Measurements from ENCODE around the gene MROH2B.
"Not testable (repeated sequence)": the region's sequence is repeated elsewhere in the genome, so short reads cannot be mapped to it uniquely, and the experiment has no call there.

Gene MROH2B
- total RNA-seq = 0 reads per million in 2 donors

DNA sequence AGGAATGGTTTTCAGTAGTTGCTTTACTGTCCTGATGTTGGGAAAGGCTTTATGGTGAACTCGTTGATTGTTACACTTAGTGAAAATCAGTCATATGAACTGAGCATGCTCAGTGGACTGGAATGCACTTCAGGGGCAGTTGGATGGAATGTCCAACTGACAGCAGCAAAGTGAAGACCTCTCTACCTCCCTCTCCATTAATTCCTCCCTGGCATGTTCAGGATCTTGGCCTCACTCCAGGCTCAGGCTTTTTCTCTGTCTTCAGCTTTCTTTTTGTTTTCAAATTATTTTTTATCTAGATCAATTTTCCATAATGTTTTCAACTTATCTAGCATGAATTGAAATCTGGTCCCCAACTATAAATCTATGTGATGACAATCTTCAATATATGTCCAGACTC lies at the start of gene MROH2B:
Gene MROH2B (minus strand): TSS at position 101 of the 400 bp plus-strand sequence. CDS start 490 bp downstream, outside the sequence.
- DNase-seq = no peak

GRCh38 chr5:41120600-41120999 lies 49.5 kb upstream of the MROH2B start:
- DNase-seq = no peak

- no peak for DNase-seq
These were observed 47.0 kb upstream of the MROH2B start for GRCh38 chr5:41118177-41118576.

- DNase-seq = no peak
These were observed 44.1 kb upstream of the MROH2B start for GRCh38 chr5:41115281-41115680.

DNA sequence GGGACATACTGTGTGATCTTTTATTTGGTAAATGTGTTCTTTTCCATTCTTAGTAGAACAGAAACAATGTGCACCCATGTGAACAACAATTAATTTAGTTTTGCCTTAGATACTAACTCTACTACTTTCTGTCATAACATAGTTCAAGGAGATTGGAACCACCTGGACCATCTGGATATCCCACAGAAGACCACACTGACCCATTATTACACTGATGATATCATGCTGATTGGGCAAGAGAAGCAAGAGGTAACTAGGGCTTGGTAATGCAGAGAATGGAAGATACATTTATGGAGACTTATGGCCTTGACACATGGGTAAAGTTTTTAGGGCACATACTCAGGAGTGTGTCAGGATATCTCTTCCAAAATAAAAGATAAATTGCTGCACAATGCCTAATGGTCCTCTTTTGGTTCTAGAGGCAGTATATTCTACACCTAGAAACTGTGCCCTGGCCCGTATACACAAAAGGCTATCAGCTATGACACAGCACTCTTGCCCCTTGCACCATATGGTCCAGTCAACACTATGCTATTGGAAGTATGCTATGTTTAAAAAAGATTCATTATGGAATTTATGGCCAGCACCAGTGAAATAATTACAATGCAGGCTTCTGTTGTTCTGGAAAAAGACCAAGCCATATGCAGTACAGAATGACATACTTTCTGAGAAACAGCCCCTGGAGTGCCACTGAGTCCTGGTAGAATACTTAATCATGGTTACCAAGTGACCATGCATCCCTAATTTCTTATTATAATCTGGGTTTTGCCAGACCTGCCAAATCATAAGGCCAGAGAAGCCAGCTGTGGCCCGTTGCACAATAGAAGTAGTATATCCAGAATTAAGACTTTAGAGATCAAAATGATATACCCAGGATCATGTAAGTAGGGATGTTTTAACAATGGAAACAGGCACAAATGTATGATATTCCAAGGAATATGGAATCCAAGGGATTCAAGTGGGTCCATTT lies 41.6 kb upstream of the MROH2B start:
- DNase-seq = no peak

- DNase-seq = no peak
These were observed 38.0 kb upstream of the MROH2B start for GRCh38 chr5:41109186-41109585.

GRCh38 chr5:41102341-41102740 lies 31.2 kb upstream of the MROH2B start:
- no peak for DNase-seq

GRCh38 chr5:41097642-41098041 lies 26.5 kb upstream of the MROH2B start:
- no peak for DNase-seq

DNA sequence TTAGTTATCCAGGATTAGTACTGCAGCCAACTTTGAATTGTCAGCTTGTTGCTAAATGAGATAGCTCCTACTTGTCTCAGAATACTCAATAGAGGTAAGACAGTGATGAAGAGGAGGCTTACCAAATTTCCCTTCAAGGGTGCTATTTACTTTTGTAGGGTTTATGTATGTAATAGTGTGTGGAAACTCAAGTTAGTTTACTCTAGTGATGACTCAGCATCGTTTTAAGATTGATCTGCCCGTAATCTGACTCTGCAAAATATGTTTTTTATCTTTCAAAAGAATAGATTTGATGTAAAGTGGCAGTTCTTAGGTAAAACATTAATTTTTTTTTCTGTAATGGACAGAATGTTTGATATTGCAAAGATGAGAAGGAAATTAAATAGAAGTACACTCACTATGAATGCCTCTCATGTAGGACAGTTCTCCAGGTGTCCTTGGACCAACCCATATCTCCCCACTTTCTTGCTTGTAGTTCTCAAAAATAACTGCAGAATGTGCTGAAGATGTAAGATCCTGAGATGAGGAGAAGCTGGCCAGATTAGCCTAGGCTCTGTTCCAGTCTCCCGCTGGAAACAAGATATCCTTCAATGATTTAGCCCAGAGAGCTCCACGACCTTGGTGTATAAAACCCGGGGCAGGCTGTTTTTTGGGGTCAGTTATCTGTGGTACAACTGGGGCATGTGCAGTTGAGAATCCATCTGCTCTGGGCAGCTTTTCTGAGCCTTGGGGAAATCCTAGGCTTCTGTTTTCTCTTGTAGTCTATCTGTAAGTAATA lies 24.4 kb upstream of the MROH2B start:
- no peak for DNase-seq

DNA sequence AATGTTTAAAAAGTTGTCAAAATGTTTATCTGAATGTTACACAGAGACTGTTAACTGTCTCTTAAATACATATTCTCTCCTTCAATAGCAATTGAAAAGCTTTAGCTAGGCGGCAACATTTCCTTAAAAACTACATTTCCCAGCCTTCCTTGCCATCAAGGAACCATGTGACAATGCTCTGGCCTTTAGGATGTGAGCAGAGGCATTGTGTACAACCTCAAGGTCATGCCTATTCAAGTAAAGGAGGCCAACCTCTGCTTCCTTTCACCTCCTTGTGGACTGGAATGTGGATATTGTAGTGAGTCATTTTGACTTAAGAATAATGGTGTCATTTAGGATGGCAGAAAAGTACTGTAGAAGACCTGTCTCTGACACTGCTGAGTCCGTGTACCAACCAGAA lies 23.7 kb upstream of the MROH2B start:
- no peak for DNase-seq

GRCh38 chr5:41093803-41094202 lies 22.7 kb upstream of the MROH2B start:
- DNase-seq = no peak

GRCh38 chr5:41087461-41087860 lies 16.3 kb upstream of the MROH2B start:
- no peak for DNase-seq

DNA sequence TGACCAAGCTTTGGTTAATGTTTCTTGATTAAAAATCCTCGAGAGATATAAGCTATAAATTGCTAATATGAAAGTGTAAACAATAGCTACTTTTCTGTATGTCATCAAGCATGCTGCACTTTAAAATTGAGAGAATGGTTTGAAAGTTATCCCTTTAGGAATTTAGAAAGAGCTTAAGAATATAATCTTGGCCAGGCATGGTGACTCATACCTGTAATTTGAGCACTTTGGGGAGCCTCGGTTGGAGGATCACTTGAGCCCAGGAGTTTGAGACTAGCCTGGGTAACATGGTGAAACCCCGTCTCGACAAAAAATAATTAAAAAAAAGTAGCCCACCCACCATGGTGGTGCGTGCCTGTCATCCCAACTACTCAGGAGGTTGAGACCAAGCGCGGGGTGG lies 12.2 kb upstream of the MROH2B start:
- no peak for DNase-seq

GRCh38 chr5:41071975-41072374 lies 833 bp upstream of the MROH2B start:
- DNase-seq = no peak

- no peak for DNase-seq
These were observed 3.2 kb downstream of the MROH2B start for GRCh38 chr5:41067714-41068568.

DNA sequence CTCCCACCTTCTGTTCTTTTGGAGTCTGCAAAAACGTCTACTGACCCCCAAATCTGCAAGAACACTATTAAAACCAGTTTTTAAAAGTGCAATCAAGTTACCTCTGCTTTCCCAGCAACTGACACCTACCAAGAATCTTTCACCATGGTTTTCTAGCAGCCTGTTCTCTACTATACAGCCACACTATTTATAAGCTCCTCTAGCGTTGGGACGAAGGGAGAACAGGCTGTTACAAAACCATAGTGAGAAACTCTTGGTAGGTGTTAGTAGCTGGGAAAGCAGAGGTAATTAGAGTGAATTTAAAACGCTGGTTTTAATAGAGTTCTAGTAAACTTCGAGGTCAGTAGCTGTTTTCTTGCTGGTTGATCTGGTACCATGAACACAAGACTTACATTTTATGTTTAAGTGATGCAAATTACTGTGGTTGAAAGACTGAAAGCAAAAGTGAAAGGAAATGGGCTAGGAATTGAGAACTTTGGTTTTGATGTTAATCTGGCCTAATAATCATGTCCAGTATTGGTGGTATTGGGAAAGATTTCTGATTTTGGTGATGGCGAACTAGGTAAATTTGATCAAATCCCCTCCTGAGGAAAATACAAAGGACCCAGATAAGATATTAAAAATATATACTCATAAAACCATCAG lies 5.3 kb downstream of the MROH2B start:
- DNase-seq = no peak

- no peak for DNase-seq
These were observed 13.2 kb downstream of the MROH2B start for GRCh38 chr5:41057940-41058339.

GRCh38 chr5:41057231-41057630 lies 13.9 kb downstream of the MROH2B start:
- no peak for DNase-seq

- DNase-seq = no peak
These were observed 22.2 kb downstream of the MROH2B start for GRCh38 chr5:41048986-41049385.

GRCh38 chr5:41043109-41043747 lies 27.9 kb downstream of the MROH2B start:
- DNase-seq = no peak

GRCh38 chr5:41032973-41033372 lies 38.2 kb downstream of the MROH2B start:
- no peak for DNase-seq

- not testable (repeated sequence) for DNase-seq
These were observed 48.5 kb downstream of the MROH2B start for GRCh38 chr5:41022600-41022999.

All from T-helper 2 cell (primary cell).